ENCODE data around the gene NTM.
"Not testable (repeated sequence)": the region's sequence is repeated elsewhere in the genome, so short reads cannot be mapped to it uniquely, and the experiment has no call there.

Gene NTM

GRCh38 chr11:131495423-131495822, 125.0 kb downstream of the NTM start:
- H3K27ac ChIP-seq (ENCODE audit: poor library complexity, severe bottlenecking) = no peak overlapping the region
- no peak overlapping the region for H3K4me3 ChIP-seq (ENCODE audit: severe bottlenecking)
- no peaks in the 10 kb centered on the region for H3K36me3 ChIP-seq (ENCODE audit: low read depth)
- peaks cover 7% of the 10 kb centered on the region for H3K27me3 ChIP-seq (ENCODE audit: insufficient read depth, poor library complexity, severe bottlenecking)
- ATAC-seq (ENCODE audit: low read depth) = no peak
- TF ChIP-seq, protein P1, sequence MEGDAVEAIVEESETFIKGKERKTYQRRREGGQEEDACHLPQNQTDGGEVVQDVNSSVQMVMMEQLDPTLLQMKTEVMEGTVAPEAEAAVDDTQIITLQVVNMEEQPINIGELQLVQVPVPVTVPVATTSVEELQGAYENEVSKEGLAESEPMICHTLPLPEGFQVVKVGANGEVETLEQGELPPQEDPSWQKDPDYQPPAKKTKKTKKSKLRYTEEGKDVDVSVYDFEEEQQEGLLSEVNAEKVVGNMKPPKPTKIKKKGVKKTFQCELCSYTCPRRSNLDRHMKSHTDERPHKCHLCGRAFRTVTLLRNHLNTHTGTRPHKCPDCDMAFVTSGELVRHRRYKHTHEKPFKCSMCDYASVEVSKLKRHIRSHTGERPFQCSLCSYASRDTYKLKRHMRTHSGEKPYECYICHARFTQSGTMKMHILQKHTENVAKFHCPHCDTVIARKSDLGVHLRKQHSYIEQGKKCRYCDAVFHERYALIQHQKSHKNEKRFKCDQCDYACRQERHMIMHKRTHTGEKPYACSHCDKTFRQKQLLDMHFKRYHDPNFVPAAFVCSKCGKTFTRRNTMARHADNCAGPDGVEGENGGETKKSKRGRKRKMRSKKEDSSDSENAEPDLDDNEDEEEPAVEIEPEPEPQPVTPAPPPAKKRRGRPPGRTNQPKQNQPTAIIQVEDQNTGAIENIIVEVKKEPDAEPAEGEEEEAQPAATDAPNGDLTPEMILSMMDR (IDR thresholded peaks at IDR 0.05; ENCODE audit: poor library complexity, severe bottlenecking) = no peak
- DNase-seq (ENCODE audit: low spot score) = no peak
- no peaks in the 10 kb centered on the region for H3K4me1 ChIP-seq (ENCODE audit: insufficient read depth, poor library complexity, severe bottlenecking)
- H3K9me3 ChIP-seq (ENCODE audit: severe bottlenecking) = no peaks in the 10 kb centered on the region

GRCh38 chr11:131497686-131498085, 127.3 kb downstream of the NTM start:
- H3K27ac ChIP-seq (ENCODE audit: poor library complexity, severe bottlenecking); H3K4me3 ChIP-seq (ENCODE audit: severe bottlenecking); ATAC-seq (ENCODE audit: low read depth); H3K36me3 ChIP-seq (ENCODE audit: low read depth); H3K9me3 ChIP-seq (ENCODE audit: severe bottlenecking); H3K27me3 ChIP-seq (ENCODE audit: insufficient read depth, poor library complexity, severe bottlenecking); DNase-seq (ENCODE audit: low spot score); H3K4me1 ChIP-seq (ENCODE audit: insufficient read depth, poor library complexity, severe bottlenecking): not testable (repeated sequence)

DNA sequence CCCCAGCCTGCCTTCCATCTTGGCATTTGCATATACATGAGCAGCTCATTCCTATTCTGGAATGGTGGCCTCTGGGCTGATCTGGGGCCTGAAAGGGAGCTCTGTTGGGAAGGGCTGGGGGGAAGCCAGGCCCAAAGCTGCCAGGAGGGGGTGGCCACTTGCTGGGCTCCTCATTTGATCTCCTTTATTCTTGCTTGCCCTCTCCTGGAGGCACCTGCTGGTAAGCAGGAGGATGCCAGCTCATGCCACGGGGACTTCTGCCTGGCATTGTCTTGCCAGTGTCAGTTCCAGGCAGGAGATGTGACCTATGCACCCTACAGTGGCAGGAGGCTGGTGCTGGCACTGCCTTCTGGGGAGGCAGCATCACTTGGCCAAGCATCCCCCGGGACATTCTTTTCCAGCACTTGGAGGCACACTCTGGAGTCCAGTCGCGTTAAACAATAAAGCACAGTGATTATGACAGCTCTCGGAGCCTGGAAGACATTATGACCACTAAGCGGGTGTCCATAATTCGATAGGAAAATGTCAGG, 128.3 kb downstream of the NTM start:
- Histone ChIP-seq H3K27me3 (ENCODE audit: insufficient read depth, poor library complexity, severe bottlenecking) (peaks cover 3% of the 10 kb centered on the region), H3K27ac (ENCODE audit: poor library complexity, severe bottlenecking) (no peak overlapping the region)
- TF ChIP-seq, protein P1 (IDR thresholded peaks at IDR 0.05; ENCODE audit: poor library complexity, severe bottlenecking) = no peak

DNA sequence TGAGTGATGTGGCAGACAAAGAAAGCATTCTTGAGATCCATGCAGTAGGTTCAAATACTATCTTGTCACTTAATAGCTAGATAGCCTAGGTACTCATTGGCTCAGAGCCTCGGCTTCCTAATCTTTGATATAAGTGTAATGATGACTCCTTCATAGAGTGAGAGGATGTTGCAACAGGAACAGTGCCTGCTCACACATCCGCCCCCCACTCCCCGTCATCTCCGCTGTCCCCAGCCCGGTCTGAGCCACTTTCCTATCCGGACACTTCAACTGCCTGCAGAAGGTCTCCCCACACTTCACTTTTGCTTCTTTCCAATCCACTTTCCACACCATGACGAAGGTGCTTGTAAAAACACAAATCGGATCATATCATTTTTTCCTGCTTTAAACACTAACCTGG, 128.8 kb downstream of the NTM start:
- Histone ChIP-seq H3K9me3 (ENCODE audit: severe bottlenecking) (no peaks in the 10 kb centered on the region), H3K27me3 (ENCODE audit: insufficient read depth, poor library complexity, severe bottlenecking) (peaks cover 3% of the 10 kb centered on the region), H3K4me3 (ENCODE audit: severe bottlenecking) (no peak overlapping the region), H3K4me1 (ENCODE audit: insufficient read depth, poor library complexity, severe bottlenecking) (no peaks in the 10 kb centered on the region), H3K36me3 (ENCODE audit: low read depth) (no peaks in the 10 kb centered on the region), H3K27ac (ENCODE audit: poor library complexity, severe bottlenecking) (no peak overlapping the region)
- TF ChIP-seq, protein P1 (IDR thresholded peaks at IDR 0.05; ENCODE audit: poor library complexity, severe bottlenecking) = no peak
- DNase-seq (ENCODE audit: low spot score) = no peak
- ATAC-seq (ENCODE audit: low read depth) = no peak

More for the DNA sequence above, 128.3 kb downstream of the NTM start:
- H3K9me3 ChIP-seq (ENCODE audit: severe bottlenecking) = no peaks in the 10 kb centered on the region
- no peak for ATAC-seq (ENCODE audit: low read depth)
- no peak overlapping the region for H3K4me3 ChIP-seq (ENCODE audit: severe bottlenecking)
- H3K4me1 ChIP-seq (ENCODE audit: insufficient read depth, poor library complexity, severe bottlenecking) = no peaks in the 10 kb centered on the region
- DNase-seq (ENCODE audit: low spot score) = no peak
- H3K36me3 ChIP-seq (ENCODE audit: low read depth) = no peaks in the 10 kb centered on the region

- H3K9me3 ChIP-seq (ENCODE audit: severe bottlenecking) = no peaks in the 10 kb centered on the region
- H3K4me3 ChIP-seq (ENCODE audit: severe bottlenecking) = no peak overlapping the region
- TF ChIP-seq, protein P1 (IDR thresholded peaks at IDR 0.05; ENCODE audit: poor library complexity, severe bottlenecking) = no peak
- no peaks in the 10 kb centered on the region for H3K4me1 ChIP-seq (ENCODE audit: insufficient read depth, poor library complexity, severe bottlenecking)
- DNase-seq (ENCODE audit: low spot score) = no peak
- no peaks in the 10 kb centered on the region for H3K27me3 ChIP-seq (ENCODE audit: insufficient read depth, poor library complexity, severe bottlenecking)
- no peaks in the 10 kb centered on the region for H3K36me3 ChIP-seq (ENCODE audit: low read depth)
- no peak overlapping the region for H3K27ac ChIP-seq (ENCODE audit: poor library complexity, severe bottlenecking)
- peak; percentile 38; the same call in 2 of the 3 replicates for ATAC-seq (ENCODE audit: low read depth)
Measured at GRCh38 chr11:131503017-131503416, 132.6 kb downstream of the NTM start.
